HFFc6 (cell line): ENCODE data around the gene GIMAP5. TPM values are rescaled to one million over a fixed set of nuclear protein-coding genes. Genes with fewer than 3 reads are reported as not detected.

ENCODE experiments used
- DNase-seq: peaks from one replicate; pipeline ENCODE4 v3.0.0-alpha.2; 2018
- H3K27ac Mint-ChIP-seq: 2 replicates; pipeline ENCODE4 v1.8.0; 2020; ENCODE audit warnings: mild to moderate bottlenecking, mixed read lengths
- H3K27me3 Mint-ChIP-seq: 2 replicates; pipeline ENCODE4 v1.8.0; 2021; ENCODE audit warnings: mild to moderate bottlenecking, moderate library complexity, mixed read lengths; ENCODE audit not compliant: insufficient read depth
- H3K36me3 Mint-ChIP-seq: 2 replicates; pipeline ENCODE4 v1.8.0; 2021; ENCODE audit warnings: low read depth, mixed read lengths
- H3K4me1 Mint-ChIP-seq: 2 replicates; pipeline ENCODE4 v1.8.0; 2020; ENCODE audit warnings: low read depth, mixed read lengths
- H3K4me3 Mint-ChIP-seq: 2 replicates; pipeline ENCODE4 v1.8.0; 2020; ENCODE audit warnings: mild to moderate bottlenecking, moderate library complexity, mixed read lengths
- H3K9me3 Mint-ChIP-seq: 2 replicates; pipeline ENCODE4 v1.8.0; 2020; ENCODE audit warnings: mild to moderate bottlenecking, mixed read lengths
- total RNA-seq, 6 experiments: library from RNA; stranded (reverse); fragmentation: NEBNext Ultra II Directional; extraction: Animal tissue kit (Norgen Biotek cat#: 25700); gene quantifications; 2 replicates in 1 of 6; 3 replicates in 5 of 6; pipeline ENCODE4 v1.2.3, GENCODE V29; 2021
- TF ChIP-seq, protein P1 (sequence below): fragments of 200-600 bp; sonication (generic); IDR thresholded peaks from 2 replicates; pipeline ENCODE4 v1.5.0; 2021; ENCODE audit warnings: antibody characterized with exemption, mild to moderate bottlenecking

GIMAP5 gene
- total RNA-seq, 6 experiments from 2014 or later, result not detected

DNA sequence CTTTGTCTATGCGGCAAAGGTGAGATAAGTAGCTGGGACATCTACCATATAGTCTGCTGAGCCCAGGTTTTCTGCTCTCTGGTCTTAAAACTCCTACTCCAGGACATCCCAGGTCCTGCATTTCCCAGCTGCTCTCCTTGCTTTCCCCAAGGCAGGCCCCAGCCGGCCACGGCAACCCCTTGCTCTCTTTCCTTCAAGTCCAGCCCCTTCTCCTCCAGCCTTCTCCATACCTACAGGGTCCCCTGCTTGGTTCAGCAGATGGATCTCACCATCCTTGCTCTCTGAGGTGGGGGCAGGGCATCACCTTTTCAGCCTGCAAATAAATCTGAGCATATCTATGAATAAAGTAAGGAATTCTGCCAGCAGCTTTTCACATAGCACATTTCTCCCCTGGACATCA is 8.7 kb downstream of the GIMAP5 start:
- H3K4me3 Mint-ChIP-seq, result no peak overlapping the region
- H3K4me1 Mint-ChIP-seq, result no peaks in the 10 kb centered on the region
- peaks cover 45% of the 10 kb centered on the region for H3K9me3 Mint-ChIP-seq
- H3K27ac Mint-ChIP-seq, result no peak overlapping the region
- no peaks in the 10 kb centered on the region; the same call in 1 of the 2 replicates for H3K27me3 Mint-ChIP-seq
- peaks cover 5% of the 10 kb centered on the region; the same call in 1 of the 2 replicates for H3K36me3 Mint-ChIP-seq
- TF ChIP-seq, protein P1, sequence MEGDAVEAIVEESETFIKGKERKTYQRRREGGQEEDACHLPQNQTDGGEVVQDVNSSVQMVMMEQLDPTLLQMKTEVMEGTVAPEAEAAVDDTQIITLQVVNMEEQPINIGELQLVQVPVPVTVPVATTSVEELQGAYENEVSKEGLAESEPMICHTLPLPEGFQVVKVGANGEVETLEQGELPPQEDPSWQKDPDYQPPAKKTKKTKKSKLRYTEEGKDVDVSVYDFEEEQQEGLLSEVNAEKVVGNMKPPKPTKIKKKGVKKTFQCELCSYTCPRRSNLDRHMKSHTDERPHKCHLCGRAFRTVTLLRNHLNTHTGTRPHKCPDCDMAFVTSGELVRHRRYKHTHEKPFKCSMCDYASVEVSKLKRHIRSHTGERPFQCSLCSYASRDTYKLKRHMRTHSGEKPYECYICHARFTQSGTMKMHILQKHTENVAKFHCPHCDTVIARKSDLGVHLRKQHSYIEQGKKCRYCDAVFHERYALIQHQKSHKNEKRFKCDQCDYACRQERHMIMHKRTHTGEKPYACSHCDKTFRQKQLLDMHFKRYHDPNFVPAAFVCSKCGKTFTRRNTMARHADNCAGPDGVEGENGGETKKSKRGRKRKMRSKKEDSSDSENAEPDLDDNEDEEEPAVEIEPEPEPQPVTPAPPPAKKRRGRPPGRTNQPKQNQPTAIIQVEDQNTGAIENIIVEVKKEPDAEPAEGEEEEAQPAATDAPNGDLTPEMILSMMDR, result no peak
- DNase-seq, result no peak

DNA sequence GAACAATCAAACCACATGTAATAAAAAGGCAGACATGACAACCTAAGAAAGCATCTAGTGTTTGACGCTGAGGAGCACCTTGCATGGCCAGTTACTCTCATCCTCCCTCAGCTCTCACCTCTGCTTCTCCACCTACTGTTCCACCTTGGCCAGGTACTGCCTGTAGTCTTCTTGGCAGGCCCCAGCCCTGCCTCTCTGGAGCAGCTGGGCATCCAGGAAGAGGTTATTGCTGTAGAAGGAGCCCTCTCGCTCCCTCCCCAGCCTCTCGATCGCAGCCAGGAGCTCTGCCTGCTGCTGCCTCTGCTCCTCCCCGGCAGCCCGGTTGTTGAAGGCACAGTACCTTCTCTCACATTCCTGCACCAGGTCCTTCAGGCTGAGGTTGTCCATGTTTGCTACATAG is 9.7 kb downstream of the GIMAP5 start:
- Mint-ChIP-seq H3K36me3 (peaks cover 5% of the 10 kb centered on the region; the same call in 1 of the 2 replicates), H3K9me3 (peaks cover 39% of the 10 kb centered on the region), H3K27me3 (no peaks in the 10 kb centered on the region; the same call in 1 of the 2 replicates), H3K27ac (no peak overlapping the region), H3K4me1 (no peaks in the 10 kb centered on the region), H3K4me3 (no peak overlapping the region)
- TF ChIP-seq, protein P1, result no peak
- no peak for DNase-seq

DNA sequence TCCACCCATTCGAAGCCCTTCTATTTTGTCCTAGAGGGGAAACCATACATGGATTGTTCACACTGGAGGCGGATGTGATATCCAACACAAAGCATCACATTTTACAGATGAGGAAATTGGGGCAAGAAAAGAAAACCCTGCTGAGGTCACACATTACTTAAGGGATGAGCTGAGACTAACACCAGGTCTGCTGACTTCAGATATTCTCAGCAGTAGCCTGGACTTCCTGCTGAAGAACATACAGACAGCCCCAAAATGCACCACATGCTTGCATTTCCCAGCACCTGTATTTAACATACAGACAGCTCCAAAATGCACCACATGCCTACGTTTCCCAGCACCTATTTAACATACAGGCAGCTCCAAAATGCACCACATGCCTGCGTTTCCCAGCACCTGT is 11.2 kb downstream of the GIMAP5 start:
- Mint-ChIP-seq H3K4me1 (no peaks in the 10 kb centered on the region), H3K9me3 (peaks cover 37% of the 10 kb centered on the region), H3K4me3 (no peak overlapping the region), H3K36me3 (peaks cover 5% of the 10 kb centered on the region; the same call in 1 of the 2 replicates), H3K27me3 (no peaks in the 10 kb centered on the region; the same call in 1 of the 2 replicates), H3K27ac (no peak overlapping the region)
- TF ChIP-seq, protein P1, result no peak
- no peak for DNase-seq

DNA sequence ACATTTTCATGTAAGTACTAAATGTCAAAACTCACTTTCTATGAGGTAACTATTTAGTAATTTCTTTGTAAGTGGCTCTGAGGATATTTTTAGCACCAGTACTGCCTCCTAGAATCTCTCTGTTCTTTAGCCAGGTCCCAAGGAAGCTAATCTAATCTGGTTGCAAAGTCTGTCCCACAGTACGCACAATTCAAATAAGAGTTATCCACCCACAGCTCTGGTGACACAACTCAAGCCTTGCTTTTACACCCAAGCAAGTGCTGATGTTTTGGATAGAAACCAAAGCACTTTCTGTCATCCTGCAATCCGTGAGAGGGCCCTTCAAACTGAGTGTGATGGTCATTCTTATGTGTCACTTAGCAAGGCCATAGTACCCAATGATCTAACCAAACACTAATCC is 14.5 kb downstream of the GIMAP5 start:
- TF ChIP-seq, protein P1, result no peak
- no peaks in the 10 kb centered on the region; the same call in 1 of the 2 replicates for H3K36me3 Mint-ChIP-seq
- no peak overlapping the region for H3K27ac Mint-ChIP-seq
- H3K4me3 Mint-ChIP-seq, result no peak overlapping the region
- peaks cover 34% of the 10 kb centered on the region for H3K9me3 Mint-ChIP-seq
- H3K27me3 Mint-ChIP-seq, result no peaks in the 10 kb centered on the region; the same call in 1 of the 2 replicates
- DNase-seq, result no peak
- H3K4me1 Mint-ChIP-seq, result no peaks in the 10 kb centered on the region

DNA sequence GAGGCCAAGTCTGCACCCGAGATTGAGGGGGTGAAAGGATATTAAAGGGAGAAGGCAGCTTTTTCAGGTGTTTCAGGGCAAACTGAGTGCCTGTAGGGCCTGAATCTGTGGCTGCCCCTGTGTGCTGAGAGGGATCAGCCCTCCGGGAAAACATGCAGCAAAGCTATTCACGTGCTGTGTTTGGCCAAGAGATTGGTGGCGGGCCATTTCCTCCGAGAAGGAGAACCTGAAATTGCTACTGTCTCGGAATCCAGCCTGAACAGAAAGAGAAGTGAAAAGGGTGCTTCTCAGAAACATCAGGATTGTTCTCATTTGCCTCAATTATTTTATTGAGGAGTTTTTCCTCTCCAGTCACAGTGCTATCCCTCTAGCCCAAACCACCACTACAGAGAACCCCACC is 16.0 kb downstream of the GIMAP5 start:
- Mint-ChIP-seq H3K36me3 (no peaks in the 10 kb centered on the region; the same call in 1 of the 2 replicates), H3K4me3 (no peak overlapping the region), H3K27me3 (no peaks in the 10 kb centered on the region; the same call in 1 of the 2 replicates), H3K9me3 (peaks cover 26% of the 10 kb centered on the region), H3K27ac (no peak overlapping the region), H3K4me1 (no peaks in the 10 kb centered on the region)
- DNase-seq, result no peak
- TF ChIP-seq, protein P1, result no peak
